Activated CD8-positive, alpha-beta memory T cell treated with anti-CD3 and anti-CD28 coated beads, Interleukin-2, amount 10 ng/mL, durations not matched to agents 7 days and 5 days (primary cell): ENCODE measurements around the gene ITGAE. TPM values are rescaled to one million over a fixed set of nuclear protein-coding genes. Genes with fewer than 3 reads are reported as not detected.

Experiments
- ATAC-seq: fragments of 150-1000 bp; cut with Tn5 transposase; one replicate; pipeline ENCODE4 v1.10.0; 2021; ENCODE audit warnings: moderate library complexity
- CTCF ChIA-PET: fragments of 350-600 bp; sonication (Branson Sonifier 250); formaldehyde crosslinking; loops from one replicate; lab custom pipeline; 2021; ENCODE audit warnings: antibody characterized with exemption; lab: Charles Lee
- DNase-seq: peaks from one replicate; pipeline ENCODE4 v3.0.0-alpha.2; 2020
- H3K27ac Mint-ChIP-seq: one replicate; pipeline ENCODE4 v1.8.0; 2021; ENCODE audit warnings: mild to moderate bottlenecking, mixed read lengths
- H3K27me3 Mint-ChIP-seq: one replicate; pipeline ENCODE4 v1.8.0; 2021; ENCODE audit warnings: mixed read lengths
- H3K36me3 Mint-ChIP-seq: one replicate; pipeline ENCODE4 v1.8.0; 2021; ENCODE audit warnings: mild to moderate bottlenecking, mixed read lengths
- H3K4me1 Mint-ChIP-seq: one replicate; pipeline ENCODE4 v1.8.0; 2021; ENCODE audit warnings: mixed read lengths
- H3K4me3 Mint-ChIP-seq: one replicate; pipeline ENCODE4 v1.8.0; 2021; ENCODE audit warnings: mild to moderate bottlenecking, moderate library complexity, mixed read lengths
- H3K9me3 Mint-ChIP-seq: one replicate; pipeline ENCODE4 v1.8.0; 2022; ENCODE audit warnings: low read depth, mixed read lengths
- total RNA-seq, 2 experiments: library from RNA; stranded (reverse); gene quantifications; one replicate each; pipeline ENCODE4 v1.2.3, GENCODE V29; 2021

Gene ITGAE
- total RNA-seq, 2 experiments from 2014 or later = 54.4 to 70.9 TPM

GRCh38 chr17:3777366-3778120 is 23.4 kb downstream of the ITGAE start:
- peaks cover 18% of the 10 kb centered on the region for H3K36me3 Mint-ChIP-seq
- H3K4me3 Mint-ChIP-seq = no peak overlapping the region
- peaks cover 6% of the 10 kb centered on the region for H3K4me1 Mint-ChIP-seq
- H3K27me3 Mint-ChIP-seq = peaks cover 2% of the 10 kb centered on the region
- CTCF ChIA-PET = no interaction called here
- DNase-seq (no peak), ATAC-seq (no peak)
- no peak overlapping the region for H3K27ac Mint-ChIP-seq
- no peaks in the 10 kb centered on the region for H3K9me3 Mint-ChIP-seq

GRCh38 chr17:3773966-3774365 is 27.0 kb downstream of the ITGAE start:
- Mint-ChIP-seq H3K4me3 (no peak overlapping the region), H3K4me1 (peaks cover 37% of the 10 kb centered on the region), H3K9me3 (no peaks in the 10 kb centered on the region), H3K27ac (no peak overlapping the region), H3K36me3 (peaks cover 19% of the 10 kb centered on the region), H3K27me3 (no peaks in the 10 kb centered on the region)
- DNase-seq (no peak), ATAC-seq (no peak)
- CTCF ChIA-PET = no interaction called here

GRCh38 chr17:3773511-3773910 is 27.5 kb downstream of the ITGAE start:
- DNase-seq = no peak
- H3K4me3 Mint-ChIP-seq = no peak overlapping the region
- peaks cover 20% of the 10 kb centered on the region for H3K36me3 Mint-ChIP-seq
- no peak for ATAC-seq
- H3K27me3 Mint-ChIP-seq = no peaks in the 10 kb centered on the region
- H3K9me3 Mint-ChIP-seq = no peaks in the 10 kb centered on the region
- H3K4me1 Mint-ChIP-seq = peaks cover 42% of the 10 kb centered on the region
- CTCF ChIA-PET = interaction anchor here (2.6 to 3.0 kb wide), 2 partner anchors 36 to 53 kb away, joined by 14 to 19 read pairs; no protein-coding TSS in a partner anchor
- H3K27ac Mint-ChIP-seq = peak overlapping the region; percentile 38

GRCh38 chr17:3772764-3773163 is 28.2 kb downstream of the ITGAE start:
- H3K4me3 Mint-ChIP-seq = no peak overlapping the region
- DNase-seq (no peak), ATAC-seq (no peak)
- CTCF ChIA-PET = interaction anchor here (1.4 to 3.0 kb wide), 4 partner anchors 14 to 54 kb away, joined by 6 to 19 read pairs (median 12); no protein-coding TSS in a partner anchor
- no peak overlapping the region for H3K27ac Mint-ChIP-seq
- no peaks in the 10 kb centered on the region for H3K27me3 Mint-ChIP-seq
- peaks cover 24% of the 10 kb centered on the region for H3K36me3 Mint-ChIP-seq
- H3K9me3 Mint-ChIP-seq = no peaks in the 10 kb centered on the region
- peaks cover 49% of the 10 kb centered on the region for H3K4me1 Mint-ChIP-seq

- Mint-ChIP-seq H3K9me3 (peaks cover 2% of the 10 kb centered on the region), H3K36me3 (peaks cover 27% of the 10 kb centered on the region), H3K27me3 (no peaks in the 10 kb centered on the region), H3K4me3 (no peak overlapping the region), H3K27ac (peak overlapping the region; percentile 79), H3K4me1 (peaks cover 62% of the 10 kb centered on the region)
- ATAC-seq (peak; percentile 43), DNase-seq (peak; percentile 58)
- CTCF ChIA-PET = interaction anchor here (2.0 to 3.0 kb wide), 3 partner anchors 16 to 55 kb away, joined by 9 to 19 read pairs (median 14); no protein-coding TSS in a partner anchor
These were observed 29.8 kb downstream of the ITGAE start for GRCh38 chr17:3771140-3771539.

- CTCF ChIA-PET = interaction anchor here (1.0 to 3.0 kb wide), 5 partner anchors 10 to 57 kb away, joined by 4 to 19 read pairs (median 5); no protein-coding TSS in a partner anchor
- no peak overlapping the region for H3K4me3 Mint-ChIP-seq
- H3K9me3 Mint-ChIP-seq = peaks cover 2% of the 10 kb centered on the region
- H3K27me3 Mint-ChIP-seq = no peaks in the 10 kb centered on the region
- DNase-seq (peak; percentile 93), ATAC-seq (peak; percentile 76)
- H3K27ac Mint-ChIP-seq = peak overlapping the region; percentile 79
- peaks cover 24% of the 10 kb centered on the region for H3K36me3 Mint-ChIP-seq
- H3K4me1 Mint-ChIP-seq = peaks cover 68% of the 10 kb centered on the region
These were observed 30.5 kb downstream of the ITGAE start for GRCh38 chr17:3770466-3770865.

GRCh38 chr17:3768769-3769168 is 32.2 kb downstream of the ITGAE start:
- ATAC-seq (no peak), DNase-seq (peak; percentile 59)
- H3K27ac Mint-ChIP-seq = peak overlapping the region; percentile 79
- peaks cover 24% of the 10 kb centered on the region for H3K36me3 Mint-ChIP-seq
- peak overlapping the region; percentile 0 for H3K4me3 Mint-ChIP-seq
- peaks cover 82% of the 10 kb centered on the region for H3K4me1 Mint-ChIP-seq
- H3K9me3 Mint-ChIP-seq = peaks cover 2% of the 10 kb centered on the region
- H3K27me3 Mint-ChIP-seq = no peaks in the 10 kb centered on the region
- CTCF ChIA-PET = interaction anchor here (1.1 to 2.2 kb wide), 5 partner anchors 8 to 77 kb away, joined by 4 to 17 read pairs (median 5); partner anchors contain the start of genes ITGAE and NCBP3

- CTCF ChIA-PET = interaction anchor here (1.1 to 8.9 kb wide), 3 partner anchors 30 to 33 kb away, joined by 4 to 102 read pairs (median 17); partner anchors contain the start of gene ITGAE
- no peak for DNase-seq
- ATAC-seq = no peak
- H3K36me3 Mint-ChIP-seq = peaks cover 26% of the 10 kb centered on the region
- H3K27ac Mint-ChIP-seq = peak overlapping the region; percentile 79
- H3K27me3 Mint-ChIP-seq = no peaks in the 10 kb centered on the region
- H3K4me3 Mint-ChIP-seq = no peak overlapping the region
- peaks cover 2% of the 10 kb centered on the region for H3K9me3 Mint-ChIP-seq
- peaks cover 86% of the 10 kb centered on the region for H3K4me1 Mint-ChIP-seq
These were observed 32.6 kb downstream of the ITGAE start for GRCh38 chr17:3768341-3768740.

- ATAC-seq = no peak
- Mint-ChIP-seq H3K27ac (peak overlapping the region; percentile 86), H3K9me3 (peaks cover 2% of the 10 kb centered on the region), H3K36me3 (peaks cover 27% of the 10 kb centered on the region), H3K4me3 (peak overlapping the region; percentile 17), H3K27me3 (no peaks in the 10 kb centered on the region), H3K4me1 (peaks cover 90% of the 10 kb centered on the region)
- CTCF ChIA-PET = interaction anchor here (0.9 to 8.9 kb wide), 4 partner anchors 25 to 79 kb away, joined by 3 to 102 read pairs (median 5); partner anchors contain the start of gene NCBP3
- DNase-seq = peak; percentile 70
These were observed 34.2 kb downstream of the ITGAE start for GRCh38 chr17:3766779-3767178.

GRCh38 chr17:3765981-3766380 is 35.0 kb downstream of the ITGAE start:
- CTCF ChIA-PET = interaction anchor here (0.9 to 8.9 kb wide), 5 partner anchors 26 to 80 kb away, joined by 3 to 102 read pairs (median 4); partner anchors contain the start of genes ITGAE and NCBP3
- ATAC-seq (no peak), DNase-seq (no peak)
- Mint-ChIP-seq H3K4me3 (peak overlapping the region; percentile 46), H3K4me1 (peaks cover 89% of the 10 kb centered on the region), H3K9me3 (peaks cover 2% of the 10 kb centered on the region), H3K27ac (peak overlapping the region; percentile 96), H3K36me3 (peaks cover 34% of the 10 kb centered on the region), H3K27me3 (no peaks in the 10 kb centered on the region)

- Mint-ChIP-seq H3K9me3 (peaks cover 8% of the 10 kb centered on the region), H3K27me3 (no peaks in the 10 kb centered on the region), H3K27ac (peak overlapping the region; percentile 96), H3K4me1 (peaks cover 79% of the 10 kb centered on the region), H3K36me3 (peaks cover 52% of the 10 kb centered on the region), H3K4me3 (peak overlapping the region; percentile 65)
- ATAC-seq (no peak), DNase-seq (no peak)
- CTCF ChIA-PET = interaction anchor here (1.0 to 8.9 kb wide), 4 partner anchors 25 to 33 kb away, joined by 3 to 102 read pairs (median 11); no protein-coding TSS in a partner anchor
These were observed 37.2 kb downstream of the ITGAE start for GRCh38 chr17:3763777-3764170.

GRCh38 chr17:3762922-3763776 is 37.8 kb downstream of the ITGAE start:
- DNase-seq (peak; percentile 86), ATAC-seq (peak; percentile 73)
- H3K4me1 Mint-ChIP-seq = peaks cover 73% of the 10 kb centered on the region
- CTCF ChIA-PET = interaction anchor here (0.6 to 8.9 kb wide), 8 partner anchors 25 to 984 kb away, joined by 3 to 102 read pairs (median 4); no protein-coding TSS in a partner anchor
- H3K27ac Mint-ChIP-seq = peak overlapping the region; percentile 96
- peak overlapping the region; percentile 65 for H3K4me3 Mint-ChIP-seq
- H3K36me3 Mint-ChIP-seq = peaks cover 46% of the 10 kb centered on the region
- no peaks in the 10 kb centered on the region for H3K27me3 Mint-ChIP-seq
- H3K9me3 Mint-ChIP-seq = peaks cover 8% of the 10 kb centered on the region
